Activated naive CD4-positive, alpha-beta T cell treated with anti-CD3 and anti-CD28 coated beads, Interleukin-2, amount 10 ng/mL, durations not matched to agents 7 days and 5 days (primary cell): ENCODE data around the gene STBD1.
A peak's percentile ranks its signal among the peaks of the same experiment; 100 is the strongest.

ENCODE experiments used
- CTCF ChIA-PET: fragments of 350-600 bp; sonication (Branson Sonifier 250); formaldehyde crosslinking; loops from one replicate; lab custom pipeline; 2021; ENCODE audit warnings: antibody characterized with exemption; lab: Charles Lee
- DNase-seq: peaks from one replicate; pipeline ENCODE4 v3.0.0-alpha.2; 2020
- H3K27ac Mint-ChIP-seq: one replicate; pipeline ENCODE4 v1.8.0; 2021; ENCODE audit warnings: mild to moderate bottlenecking, moderate library complexity, mixed read lengths
- H3K27me3 Mint-ChIP-seq: one replicate; pipeline ENCODE4 v1.8.0; 2021; ENCODE audit warnings: mild to moderate bottlenecking, mixed read lengths
- H3K36me3 Mint-ChIP-seq: one replicate; pipeline ENCODE4 v1.8.0; 2021; ENCODE audit warnings: mixed read lengths
- H3K4me1 Mint-ChIP-seq: one replicate; pipeline ENCODE4 v1.8.0; 2021; ENCODE audit warnings: mixed read lengths
- H3K4me3 Mint-ChIP-seq: one replicate; pipeline ENCODE4 v1.8.0; 2021; ENCODE audit warnings: mild to moderate bottlenecking, moderate library complexity, mixed read lengths
- H3K9me3 Mint-ChIP-seq: one replicate; pipeline ENCODE4 v1.8.0; 2021; ENCODE audit warnings: mixed read lengths

The STBD1 gene

DNA sequence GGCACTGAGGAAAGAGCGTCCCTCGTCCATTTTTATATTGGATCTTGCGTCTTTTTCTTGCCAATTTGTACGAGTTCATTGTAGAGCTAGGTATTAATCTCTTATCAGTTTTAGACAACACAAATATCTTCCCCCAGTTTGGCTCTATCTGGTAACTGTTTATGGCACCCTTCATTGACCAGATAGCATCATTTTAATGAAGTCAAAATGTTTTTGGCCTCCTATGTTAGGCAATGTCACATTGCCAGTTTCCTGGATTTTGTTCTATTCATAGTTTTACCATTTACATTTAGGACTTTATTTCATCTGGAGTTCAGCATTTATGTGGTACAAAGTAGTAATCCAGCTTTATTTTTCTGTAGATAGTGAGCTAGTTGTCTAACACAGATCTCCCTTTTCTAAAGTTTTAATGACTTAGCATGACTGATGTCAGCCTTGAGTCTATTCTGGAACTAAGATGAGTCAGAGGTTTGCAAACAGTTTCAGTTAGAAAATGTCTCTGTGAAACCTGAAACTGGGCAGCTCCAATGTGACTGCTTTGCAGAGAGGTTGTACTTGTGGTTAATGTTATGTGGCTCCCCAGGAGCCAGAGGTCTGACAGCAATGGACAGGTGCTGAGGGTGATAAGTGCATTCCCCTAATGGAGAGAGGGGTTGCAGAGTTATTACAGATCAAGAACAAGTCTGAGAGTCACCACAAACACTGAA lies 5.3 kb upstream of the STBD1 start:
- peak overlapping the region; percentile 47 for H3K27ac Mint-ChIP-seq
- peaks cover 14% of the 10 kb centered on the region for H3K36me3 Mint-ChIP-seq
- peaks cover 58% of the 10 kb centered on the region for H3K4me1 Mint-ChIP-seq
- peaks cover 9% of the 10 kb centered on the region for H3K27me3 Mint-ChIP-seq
- CTCF ChIA-PET: interaction anchor here (0.6 to 2.1 kb wide), 3 partner anchors 77 to 752 kb away, joined by 3 to 6 read pairs (median 3); no protein-coding TSS in a partner anchor
- H3K4me3 Mint-ChIP-seq: no peak overlapping the region
- peaks cover 23% of the 10 kb centered on the region for H3K9me3 Mint-ChIP-seq
- peak; percentile 49 for DNase-seq

DNA sequence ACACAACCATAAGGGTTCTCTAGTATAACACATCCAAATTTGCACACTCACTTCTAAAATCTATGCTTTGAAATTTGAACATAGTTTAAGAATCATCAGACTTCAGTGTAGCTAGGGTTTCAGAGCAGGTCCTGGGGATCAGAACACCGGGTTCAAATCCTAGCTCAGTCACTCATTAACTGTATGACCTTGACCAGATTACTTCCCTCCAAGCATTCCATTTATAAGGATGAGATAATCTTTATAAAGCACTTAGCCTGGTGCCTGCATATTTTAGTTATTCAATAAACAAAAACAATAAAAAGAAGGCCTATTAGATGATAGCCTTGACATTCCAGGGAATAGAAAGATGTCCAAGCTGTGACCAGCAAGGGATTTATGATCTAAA lies 4.8 kb upstream of the STBD1 start:
- H3K4me1 Mint-ChIP-seq: peaks cover 58% of the 10 kb centered on the region
- CTCF ChIA-PET: interaction anchor here (0.6 to 2.1 kb wide), 3 partner anchors 76 to 751 kb away, joined by 3 to 6 read pairs (median 3); no protein-coding TSS in a partner anchor
- peaks cover 14% of the 10 kb centered on the region for H3K36me3 Mint-ChIP-seq
- DNase-seq: no peak
- H3K27me3 Mint-ChIP-seq: peaks cover 14% of the 10 kb centered on the region
- peaks cover 21% of the 10 kb centered on the region for H3K9me3 Mint-ChIP-seq
- H3K4me3 Mint-ChIP-seq: no peak overlapping the region
- peak overlapping the region; percentile 47 for H3K27ac Mint-ChIP-seq

DNA sequence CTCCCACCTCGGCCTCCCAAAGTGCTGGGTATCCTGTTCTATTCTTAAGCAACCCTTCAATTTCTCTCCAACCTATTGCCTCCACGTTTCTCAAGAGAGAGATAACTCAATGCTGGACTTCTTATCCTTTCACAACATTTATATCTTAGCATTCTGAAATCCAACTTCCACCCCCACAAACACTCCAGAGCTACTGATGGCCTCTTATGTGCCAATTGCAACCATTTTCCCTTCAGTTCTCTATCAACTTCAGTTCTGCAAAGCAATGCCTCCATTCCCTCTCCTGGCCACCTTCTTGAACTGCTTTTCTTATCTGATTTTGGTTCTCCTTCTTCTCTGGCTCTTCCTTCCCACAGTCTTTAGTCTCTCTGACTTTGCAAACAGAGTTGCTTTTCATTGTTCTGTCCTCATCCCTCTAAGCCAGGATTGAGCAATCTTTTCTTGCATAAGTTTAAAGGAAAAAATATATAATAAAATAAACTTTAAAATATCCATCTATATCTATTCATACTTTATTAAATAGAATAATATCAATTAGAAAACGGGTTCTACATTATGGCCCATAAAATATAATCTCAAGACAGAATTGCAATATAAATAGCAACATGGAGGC lies 3.6 kb upstream of the STBD1 start:
- DNase-seq: no peak
- CTCF ChIA-PET: no interaction called here
- peaks cover 10% of the 10 kb centered on the region for H3K9me3 Mint-ChIP-seq
- H3K4me1 Mint-ChIP-seq: peaks cover 62% of the 10 kb centered on the region
- peaks cover 22% of the 10 kb centered on the region for H3K27me3 Mint-ChIP-seq
- no peak overlapping the region for H3K27ac Mint-ChIP-seq
- peaks cover 12% of the 10 kb centered on the region for H3K36me3 Mint-ChIP-seq
- H3K4me3 Mint-ChIP-seq: no peak overlapping the region

DNA sequence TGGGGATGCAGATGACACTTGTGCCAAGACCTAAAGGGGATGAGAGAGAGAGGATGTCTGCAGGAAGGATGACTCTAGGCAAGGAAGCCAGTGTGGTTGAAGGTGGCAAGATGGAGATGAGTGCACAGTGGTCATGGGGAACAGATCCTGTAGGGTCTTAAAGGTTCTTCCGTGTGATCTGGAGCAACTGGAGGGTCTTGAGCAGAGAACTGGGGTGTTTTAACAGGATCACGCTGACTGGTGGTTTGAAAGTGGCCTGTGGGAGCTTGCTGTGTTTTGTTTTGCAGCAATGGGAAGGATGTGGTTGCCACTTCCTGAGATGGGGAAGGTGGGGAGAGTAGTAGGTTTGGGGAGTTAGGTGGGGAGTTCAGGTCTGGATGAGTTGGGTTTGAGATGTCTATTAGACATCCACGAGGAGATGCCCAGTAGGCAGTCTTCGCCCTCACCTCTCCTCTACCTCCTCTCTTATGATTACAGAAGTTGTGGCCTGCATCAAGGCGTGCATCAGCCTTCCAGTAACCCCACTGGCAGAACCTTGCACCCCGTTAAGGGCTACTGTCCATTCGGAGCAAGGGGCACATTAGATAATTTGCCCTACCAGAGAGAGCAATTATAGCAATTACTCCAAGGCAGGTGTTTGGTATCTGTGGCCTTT lies 1.4 kb upstream of the STBD1 start:
- H3K27me3 Mint-ChIP-seq: peaks cover 38% of the 10 kb centered on the region
- DNase-seq: peak; percentile 44
- H3K4me1 Mint-ChIP-seq: peaks cover 59% of the 10 kb centered on the region

DNA sequence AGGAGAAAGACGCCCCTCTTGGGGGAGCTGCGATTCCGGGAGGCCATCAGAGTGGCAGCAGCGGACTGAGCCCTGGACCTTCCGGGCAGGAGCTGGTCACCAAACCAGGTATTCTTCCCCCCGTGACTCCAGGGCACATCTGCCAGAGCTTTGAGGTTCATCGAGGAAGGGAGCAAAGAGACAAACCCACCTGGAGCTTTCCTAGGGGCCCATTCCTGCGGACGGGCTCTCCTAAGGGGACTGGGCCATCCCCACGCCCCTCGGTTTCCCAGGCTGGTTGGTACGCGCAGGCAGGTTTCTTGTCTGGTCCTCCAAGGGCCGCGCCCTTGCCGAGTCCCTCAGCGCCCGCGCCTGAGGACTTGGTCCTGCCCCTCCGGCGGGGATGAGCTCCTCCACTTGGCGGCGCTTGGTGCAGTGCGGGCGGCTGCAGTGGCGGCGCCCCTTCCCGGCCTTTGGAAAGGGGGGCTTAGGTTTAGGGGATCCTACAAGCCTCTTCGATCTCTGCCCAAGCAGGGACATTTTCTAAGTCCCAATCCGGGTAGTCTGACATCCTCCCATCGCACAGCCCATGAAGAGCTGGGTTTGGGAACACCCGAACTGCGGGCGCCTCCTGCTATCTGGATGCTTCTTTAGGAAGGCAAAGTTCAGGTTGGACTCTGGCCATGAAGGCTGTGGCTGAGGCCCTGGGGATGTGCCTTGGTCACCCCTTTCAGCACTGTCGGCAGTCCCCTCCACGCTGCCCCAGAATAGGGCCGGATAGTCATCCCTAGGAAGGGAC lies 538 bp downstream of the STBD1 start:
- H3K4me3 Mint-ChIP-seq: peak overlapping the region; percentile 74
- peaks cover 40% of the 10 kb centered on the region for H3K4me1 Mint-ChIP-seq
- peak overlapping the region; percentile 8 for H3K27ac Mint-ChIP-seq
- H3K36me3 Mint-ChIP-seq: peaks cover 14% of the 10 kb centered on the region
- no peaks in the 10 kb centered on the region for H3K9me3 Mint-ChIP-seq
- H3K27me3 Mint-ChIP-seq: peaks cover 38% of the 10 kb centered on the region
- CTCF ChIA-PET: interaction anchor here (0.9 to 4.4 kb wide), 6 partner anchors 8 to 127 kb away, joined by 3 to 32 read pairs (median 4); no protein-coding TSS in a partner anchor
- DNase-seq: peak; percentile 45

More for the DNA sequence above, 1.4 kb upstream of the STBD1 start:
- CTCF ChIA-PET: interaction anchor here (0.9 to 4.4 kb wide), 5 partner anchors 19 to 125 kb away, joined by 3 to 32 read pairs (median 3); no protein-coding TSS in a partner anchor
- Mint-ChIP-seq H3K4me3 (peak overlapping the region; percentile 74), H3K36me3 (peaks cover 16% of the 10 kb centered on the region), H3K27ac (peak overlapping the region; percentile 78), H3K9me3 (peaks cover 2% of the 10 kb centered on the region)

DNA sequence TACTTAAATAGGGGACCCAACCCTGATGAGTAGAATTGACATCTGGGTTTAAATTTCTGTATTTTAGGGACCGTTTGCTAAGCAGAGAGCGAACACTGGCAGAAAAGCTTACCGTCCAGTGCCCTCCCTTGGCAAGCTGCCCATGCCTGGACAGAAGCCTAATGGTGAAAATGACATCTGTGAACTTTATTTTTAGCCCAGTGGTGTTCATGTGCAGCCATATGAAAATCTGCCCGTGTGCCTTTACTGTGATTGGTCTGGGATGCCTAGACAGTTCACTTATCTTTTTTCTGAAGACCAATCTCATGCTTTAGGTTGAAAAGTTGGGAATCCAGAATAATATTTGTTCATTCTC lies 1.1 kb downstream of the STBD1 start:
- H3K9me3 Mint-ChIP-seq: no peaks in the 10 kb centered on the region
- H3K4me3 Mint-ChIP-seq: peak overlapping the region; percentile 74
- peaks cover 14% of the 10 kb centered on the region for H3K36me3 Mint-ChIP-seq
- H3K27me3 Mint-ChIP-seq: peaks cover 38% of the 10 kb centered on the region
- CTCF ChIA-PET: interaction anchor here (0.7 to 4.4 kb wide), 6 partner anchors 8 to 724 kb away, joined by 3 to 32 read pairs (median 3); no protein-coding TSS in a partner anchor
- no peak overlapping the region for H3K27ac Mint-ChIP-seq
- H3K4me1 Mint-ChIP-seq: peaks cover 35% of the 10 kb centered on the region
- no peak for DNase-seq

DNA sequence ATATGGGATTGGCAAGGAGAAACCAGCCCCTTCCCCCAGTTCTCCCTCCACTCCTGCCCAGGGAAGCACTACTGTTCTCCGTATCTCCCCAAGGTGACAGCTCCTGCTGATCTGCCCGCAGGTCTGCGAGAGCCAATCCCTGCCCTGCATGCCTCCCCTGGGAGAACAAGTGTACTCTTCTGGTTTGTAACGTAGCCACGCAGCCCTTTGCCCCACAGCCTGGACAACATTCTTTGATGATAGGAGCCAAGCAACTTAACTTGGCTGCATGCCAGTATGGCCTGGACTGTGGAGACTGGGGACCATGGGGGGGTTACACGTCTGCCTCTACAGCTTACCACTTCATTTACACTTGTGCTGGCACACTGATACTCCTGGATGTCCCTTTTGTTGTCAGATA lies 2.0 kb downstream of the STBD1 start:
- Mint-ChIP-seq H3K27ac (no peak overlapping the region), H3K9me3 (no peaks in the 10 kb centered on the region), H3K4me1 (peaks cover 28% of the 10 kb centered on the region), H3K36me3 (peaks cover 11% of the 10 kb centered on the region), H3K4me3 (no peak overlapping the region), H3K27me3 (peaks cover 34% of the 10 kb centered on the region)
- DNase-seq: no peak
- CTCF ChIA-PET: interaction anchor here (1.0 kb wide), 1 partner anchor 69 kb away, joined by 4 read pairs; no protein-coding TSS in a partner anchor

DNA sequence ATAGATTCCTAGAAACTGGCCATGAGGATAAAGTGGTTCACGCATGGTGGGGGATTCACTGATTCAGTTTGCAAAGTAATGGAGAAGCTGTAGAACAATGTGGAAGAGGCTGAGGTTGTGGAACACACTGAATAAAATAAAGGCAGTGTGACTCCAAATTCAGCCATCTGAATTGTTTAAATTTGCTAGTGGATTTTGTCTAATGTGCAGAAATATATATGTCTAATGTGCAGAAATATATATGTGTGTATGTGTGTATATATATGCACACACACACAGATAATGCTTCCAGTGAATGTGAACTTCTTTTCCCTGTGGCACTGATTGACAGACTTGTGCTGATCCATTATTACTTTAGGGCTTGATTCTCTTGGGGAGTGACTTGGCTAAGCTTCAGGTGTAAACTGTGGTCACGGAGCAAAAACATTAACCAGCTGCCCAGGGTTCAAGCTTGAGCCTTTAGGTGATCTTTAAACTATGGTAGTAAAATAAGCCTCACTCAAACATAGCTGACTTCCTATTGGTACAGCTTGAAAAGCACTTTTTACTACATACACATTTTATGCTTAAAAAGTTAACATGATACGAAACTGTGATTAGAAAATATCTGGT lies 3.5 kb downstream of the STBD1 start:
- H3K4me1 Mint-ChIP-seq: peaks cover 15% of the 10 kb centered on the region
- peaks cover 39% of the 10 kb centered on the region for H3K27me3 Mint-ChIP-seq
- H3K36me3 Mint-ChIP-seq: peaks cover 11% of the 10 kb centered on the region
- H3K27ac Mint-ChIP-seq: no peak overlapping the region
- H3K9me3 Mint-ChIP-seq: no peaks in the 10 kb centered on the region
- no peak for DNase-seq
- CTCF ChIA-PET: no interaction called here
- no peak overlapping the region for H3K4me3 Mint-ChIP-seq

DNA sequence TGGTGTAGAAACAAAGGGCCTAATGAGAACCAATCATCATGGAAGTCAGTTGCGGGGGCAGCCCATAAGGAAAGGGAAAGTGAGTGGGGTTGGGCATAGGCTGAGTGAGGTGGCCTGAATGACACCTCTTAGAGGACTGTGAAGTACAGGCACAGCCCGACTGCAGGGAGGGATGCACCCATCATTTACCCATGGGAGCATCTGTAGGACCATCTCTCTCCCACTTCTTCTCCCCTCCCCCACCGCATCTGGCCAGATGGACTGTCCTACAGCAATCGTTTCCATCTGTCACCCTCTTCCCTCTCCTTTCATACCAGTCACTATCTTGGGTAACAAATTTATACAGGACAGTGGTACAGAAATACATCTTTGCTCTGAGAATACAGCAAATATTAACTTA lies 4.2 kb downstream of the STBD1 start:
- CTCF ChIA-PET: no interaction called here
- H3K4me1 Mint-ChIP-seq: peaks cover 8% of the 10 kb centered on the region
- H3K4me3 Mint-ChIP-seq: no peak overlapping the region
- peaks cover 11% of the 10 kb centered on the region for H3K36me3 Mint-ChIP-seq
- H3K27ac Mint-ChIP-seq: no peak overlapping the region
- peaks cover 40% of the 10 kb centered on the region for H3K27me3 Mint-ChIP-seq
- no peaks in the 10 kb centered on the region for H3K9me3 Mint-ChIP-seq
- no peak for DNase-seq

DNA sequence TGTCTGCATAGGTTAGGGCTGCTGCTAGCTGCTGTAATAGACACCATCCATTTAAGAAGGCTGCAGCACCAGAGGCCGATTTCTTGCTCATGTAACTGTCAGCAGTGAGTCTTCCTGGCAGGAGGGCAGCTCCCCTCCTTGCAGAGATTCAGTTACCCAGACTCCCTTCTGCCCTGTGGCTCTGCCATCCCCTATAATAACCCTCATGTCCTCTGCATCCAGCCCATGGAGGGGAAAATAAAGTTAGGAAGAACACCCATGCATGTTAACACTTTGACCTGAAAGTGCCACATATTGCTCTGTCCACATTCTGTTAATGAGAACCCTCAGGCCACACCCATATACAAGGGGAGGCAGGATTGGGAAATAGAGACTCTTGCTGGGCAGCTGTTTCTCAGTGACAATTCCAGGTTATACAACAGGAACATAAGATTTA lies 5.4 kb downstream of the STBD1 start:
- Mint-ChIP-seq H3K27ac (no peak overlapping the region), H3K4me1 (peaks cover 6% of the 10 kb centered on the region), H3K4me3 (no peak overlapping the region), H3K9me3 (peaks cover 7% of the 10 kb centered on the region), H3K36me3 (peaks cover 13% of the 10 kb centered on the region), H3K27me3 (peaks cover 32% of the 10 kb centered on the region)
- CTCF ChIA-PET: no interaction called here
- no peak for DNase-seq

DNA sequence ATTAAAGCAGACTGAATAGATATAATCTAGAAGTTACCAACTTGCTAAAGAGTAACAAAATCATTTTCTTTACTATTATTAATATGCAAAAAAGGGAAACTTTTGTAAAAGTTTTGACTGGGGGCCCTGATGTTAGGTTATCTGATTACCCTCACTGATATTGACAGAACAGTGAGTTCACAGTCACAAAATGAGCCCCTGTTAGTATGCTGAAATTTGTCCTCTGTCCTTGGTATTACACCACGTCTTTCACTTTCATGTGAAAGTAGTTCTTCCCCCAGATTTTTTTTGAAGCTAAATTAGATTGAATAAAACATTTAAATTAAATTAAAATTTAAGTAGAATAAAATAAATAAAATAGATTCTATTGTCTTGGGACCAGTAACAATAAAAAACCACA lies 5.9 kb downstream of the STBD1 start:
- DNase-seq: no peak
- H3K36me3 Mint-ChIP-seq: peaks cover 13% of the 10 kb centered on the region
- H3K27me3 Mint-ChIP-seq: peaks cover 26% of the 10 kb centered on the region
- H3K4me1 Mint-ChIP-seq: peaks cover 3% of the 10 kb centered on the region
- H3K9me3 Mint-ChIP-seq: peaks cover 10% of the 10 kb centered on the region
- CTCF ChIA-PET: interaction anchor here (0.6 kb wide), 1 partner anchor 79 kb away, joined by 3 read pairs; no protein-coding TSS in a partner anchor
- H3K27ac Mint-ChIP-seq: no peak overlapping the region
- no peak overlapping the region for H3K4me3 Mint-ChIP-seq

DNA sequence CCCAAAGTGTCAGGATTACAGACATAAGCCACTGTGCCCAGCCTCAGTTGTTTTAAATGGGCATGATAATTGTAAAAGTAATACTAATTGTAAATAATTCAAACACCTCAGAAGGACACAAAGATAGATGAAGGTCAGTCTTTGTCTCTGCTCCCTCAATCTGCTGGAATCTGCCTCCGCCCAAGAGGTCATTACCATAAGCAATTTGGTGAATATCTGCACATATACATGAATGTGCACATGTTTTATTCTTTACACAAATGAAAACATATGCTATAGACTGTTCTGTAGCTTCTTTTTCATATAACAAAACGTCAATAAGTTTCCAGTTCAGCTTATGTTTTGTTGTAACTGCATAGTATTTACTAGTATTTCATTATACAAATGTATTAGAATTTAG lies 7.0 kb downstream of the STBD1 start:
- DNase-seq: no peak
- Mint-ChIP-seq H3K27ac (no peak overlapping the region), H3K4me3 (no peak overlapping the region), H3K9me3 (peaks cover 10% of the 10 kb centered on the region), H3K27me3 (peaks cover 22% of the 10 kb centered on the region), H3K36me3 (peaks cover 12% of the 10 kb centered on the region), H3K4me1 (peaks cover under 1% of the 10 kb centered on the region)
- CTCF ChIA-PET: no interaction called here

DNA sequence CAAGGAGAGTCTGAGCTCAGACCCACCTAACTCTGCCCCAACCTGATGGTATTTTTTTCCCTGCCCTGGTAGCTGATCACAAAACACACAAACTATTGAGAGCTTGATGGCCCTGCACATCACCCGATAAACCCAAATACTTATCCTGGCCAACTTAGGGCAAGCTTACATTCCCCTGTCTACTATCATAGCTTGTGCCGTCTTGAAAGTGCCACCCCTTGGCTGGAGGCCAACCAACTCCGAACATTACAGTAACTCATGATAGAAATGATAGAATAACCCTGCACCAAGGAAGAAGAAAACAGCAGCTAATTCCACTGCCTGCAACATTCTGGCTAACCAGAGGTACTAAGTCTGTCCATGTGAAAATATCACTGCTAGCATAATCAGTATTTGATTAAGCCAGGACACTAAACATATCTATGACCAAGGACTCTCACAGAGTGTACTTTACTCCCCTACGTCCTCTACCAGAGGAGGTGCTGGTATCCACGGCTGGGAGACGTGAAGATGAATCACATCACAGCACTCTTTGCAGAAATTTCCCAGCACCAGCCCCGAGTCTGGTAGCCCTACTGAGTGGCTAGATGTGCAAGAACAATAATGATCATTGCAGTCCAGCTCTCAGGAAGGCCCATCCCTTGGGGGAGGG lies 8.9 kb downstream of the STBD1 start:
- Mint-ChIP-seq H3K27ac (no peak overlapping the region), H3K4me3 (no peak overlapping the region), H3K27me3 (peaks cover 9% of the 10 kb centered on the region), H3K36me3 (peaks cover 2% of the 10 kb centered on the region), H3K4me1 (no peaks in the 10 kb centered on the region), H3K9me3 (peaks cover 13% of the 10 kb centered on the region)
- DNase-seq: no peak
- CTCF ChIA-PET: interaction anchor here (0.9 to 1.5 kb wide), 2 partner anchors 8 to 63 kb away, joined by 3 to 6 read pairs; no protein-coding TSS in a partner anchor
